Occipital lobe (tissue), 2 donors: Measurements from ENCODE around the gene OARD1. TPM values are rescaled to one million over a fixed set of nuclear protein-coding genes. Genes with fewer than 3 reads are reported as not detected.

Experiments used
- DNase-seq: peaks from one replicate; lab custom pipeline; 2025; lab: John Stamatoyannopoulos, UW
- total RNA-seq: library from RNA; depleted of rRNA; stranded (reverse); fragments of >200 nt; gene quantifications from one replicate; pipeline ENCODE4 v1.2.3, GENCODE V29; 2014

Gene OARD1
- total RNA-seq, 1 donor from 2014 or later = 15.8 TPM

GRCh38 chr6:41074692-41075436 lies 2.7 kb upstream of the OARD1 start:
- DNase-seq = no peak

- DNase-seq = no peak
Observed at GRCh38 chr6:41073968-41074691, 2.0 kb upstream of the OARD1 start.

GRCh38 chr6:41073203-41073967 lies 1.2 kb upstream of the OARD1 start:
- peak; percentile 60 for DNase-seq

- peak; percentile 100 for DNase-seq
Observed at GRCh38 chr6:41072836-41073202, 663 bp upstream of the OARD1 start, which contains the start of gene NFYA. NFYA (plus strand) TSS chr6:41072974; CDS start chr6:41079090, 6,116 bp downstream.

GRCh38 chr6:41071501-41071922 lies 644 bp downstream of the OARD1 start:
- no peak for DNase-seq

GRCh38 chr6:41066867-41067304 lies 5.3 kb downstream of the OARD1 start:
- DNase-seq = peak; percentile 14

GRCh38 chr6:41065550-41066026 lies 6.6 kb downstream of the OARD1 start:
- no peak for DNase-seq

- no peak for DNase-seq
Observed at GRCh38 chr6:41064841-41065240, 7.3 kb downstream of the OARD1 start.

GRCh38 chr6:41063884-41064285 lies 8.3 kb downstream of the OARD1 start:
- DNase-seq = no peak

GRCh38 chr6:41062056-41062455 lies 10.1 kb downstream of the OARD1 start:
- no peak for DNase-seq

- no peak for DNase-seq
Observed at GRCh38 chr6:41061196-41061726, 10.9 kb downstream of the OARD1 start.

GRCh38 chr6:41059556-41059955 lies 12.6 kb downstream of the OARD1 start:
- no peak for DNase-seq

GRCh38 chr6:41058783-41059181 lies 13.4 kb downstream of the OARD1 start:
- DNase-seq = no peak

- DNase-seq = no peak
Observed at GRCh38 chr6:41056768-41057490, 15.2 kb downstream of the OARD1 start.

GRCh38 chr6:41055149-41055548 lies 17.0 kb downstream of the OARD1 start:
- no peak for DNase-seq

- no peak for DNase-seq
Observed at GRCh38 chr6:41054511-41054910, 17.6 kb downstream of the OARD1 start.

- no peak for DNase-seq
Observed at GRCh38 chr6:41053041-41053440, 19.1 kb downstream of the OARD1 start, which contains the start of gene APOBEC2. APOBEC2 (plus strand) TSS chr6:41053202; CDS start chr6:41053348, 146 bp downstream.

GRCh38 chr6:41051873-41052272 lies 20.3 kb downstream of the OARD1 start:
- DNase-seq = no peak

GRCh38 chr6:41050536-41050935 lies 21.6 kb downstream of the OARD1 start:
- DNase-seq = no peak

GRCh38 chr6:41049955-41050354 lies 22.2 kb downstream of the OARD1 start:
- no peak for DNase-seq

- no peak for DNase-seq
Observed at GRCh38 chr6:41049521-41049920, 22.6 kb downstream of the OARD1 start.
